Activated CD4-positive, CD25-positive, alpha-beta regulatory T cell treated with anti-CD3 and anti-CD28 coated beads, Interleukin-2, amount 50 U/mL, for 24 hours (primary cell): ENCODE measurements around the gene TAF5L.

Experiments used
- ATAC-seq, 2 donors: fragments of 150-1000 bp; cut with Tn5 transposase; one replicate each; pipeline ENCODE4 v1.10.0; 2021; ENCODE audit warnings: mild to moderate bottlenecking in 1 of 2, moderate library complexity in 1 of 2

TAF5L gene

DNA sequence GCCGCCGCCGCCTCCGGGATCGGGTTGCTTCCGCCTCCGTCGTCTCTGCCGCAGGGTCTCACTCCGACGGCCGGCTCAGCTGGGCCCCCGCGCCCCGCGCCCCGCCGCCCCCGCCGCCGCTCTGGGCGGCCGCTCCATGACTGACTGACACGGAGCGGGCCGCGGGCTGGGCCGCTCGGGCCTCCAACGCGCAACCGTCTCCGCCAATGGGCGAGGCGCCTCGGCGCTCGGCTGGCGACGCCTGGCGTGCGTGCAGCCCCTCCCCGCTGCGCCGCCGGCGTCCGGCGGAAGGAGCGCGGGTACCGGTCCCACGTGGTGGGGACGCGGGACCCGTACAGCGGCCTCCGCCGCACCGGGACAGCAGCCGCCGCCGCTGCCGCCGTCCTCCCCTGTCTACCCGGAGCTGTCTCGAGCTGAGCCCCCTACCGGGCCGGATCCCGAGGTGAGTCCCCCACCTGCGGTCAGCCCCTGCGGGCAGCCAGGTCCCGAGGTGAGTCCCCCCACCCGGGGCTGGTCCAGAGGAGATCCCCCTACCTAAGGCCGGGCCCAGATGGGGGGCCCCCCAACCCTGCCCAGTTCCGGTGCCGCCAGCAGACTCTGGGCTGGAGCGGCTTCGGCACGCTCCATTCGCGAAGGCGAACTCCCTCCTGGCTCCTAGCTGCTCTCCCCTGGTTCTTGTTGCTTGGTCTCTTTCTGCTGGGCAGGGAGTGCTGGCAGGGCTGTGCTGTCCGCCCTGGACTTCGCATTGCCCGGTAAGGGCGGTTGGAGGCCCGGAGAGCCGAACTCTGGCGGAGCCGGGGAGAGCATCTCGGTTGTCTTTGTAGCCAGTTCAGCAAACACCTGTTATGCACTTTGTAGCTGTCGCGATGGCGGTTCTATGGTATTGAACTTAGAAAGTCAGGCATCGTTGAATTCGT is at the start of gene TAF5L, which contains the start of gene URB2:
TSS of gene TAF5L (minus strand) at position 208 of the 917 bp plus-strand sequence. CDS start 11,640 bp downstream, outside the sequence.
TSS of gene URB2 (plus strand) at position 333 of the 917 bp plus-strand sequence. CDS start 1,387 bp downstream, outside the sequence.
- peak; percentile 95 for ATAC-seq

DNA sequence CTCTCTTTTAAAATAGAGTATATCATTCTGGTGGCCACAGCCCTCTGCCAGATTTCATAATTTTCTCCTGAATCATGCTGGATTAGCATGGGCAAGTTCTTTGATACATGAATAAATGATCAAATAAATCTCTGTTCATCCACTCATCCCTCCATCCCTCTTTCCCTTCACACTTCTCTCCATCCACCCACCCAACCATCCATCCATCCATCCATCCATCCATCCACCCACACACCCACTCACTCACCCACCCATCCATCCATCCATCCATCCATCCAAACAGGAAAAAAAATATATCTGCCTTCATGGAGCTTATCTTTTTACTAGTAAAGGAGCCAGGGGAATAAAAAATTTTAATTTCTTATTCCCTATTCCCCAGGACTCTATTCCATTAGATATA is 49.5 kb upstream of the TAF5L start:
- ATAC-seq, result no peak

DNA sequence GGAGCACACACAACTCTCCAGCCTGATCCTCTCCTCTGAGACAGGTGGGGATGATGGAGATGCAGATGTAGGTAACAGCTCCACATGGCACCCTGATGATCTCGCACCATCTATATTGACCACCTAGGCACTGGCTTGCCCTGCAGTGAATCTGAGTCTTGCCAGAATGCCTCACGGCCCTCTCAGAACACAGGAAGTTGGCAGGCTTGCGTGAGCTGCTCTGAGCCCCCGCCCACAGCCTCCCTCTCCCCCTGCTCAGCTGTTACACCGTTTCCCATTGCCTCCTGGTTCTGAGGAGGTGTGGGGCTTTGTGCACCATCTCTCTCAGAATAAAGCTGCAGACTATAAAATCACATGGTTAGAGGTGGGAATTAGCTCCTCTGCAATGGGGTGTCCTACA is 48.1 kb upstream of the TAF5L start:
- no peak for ATAC-seq

DNA sequence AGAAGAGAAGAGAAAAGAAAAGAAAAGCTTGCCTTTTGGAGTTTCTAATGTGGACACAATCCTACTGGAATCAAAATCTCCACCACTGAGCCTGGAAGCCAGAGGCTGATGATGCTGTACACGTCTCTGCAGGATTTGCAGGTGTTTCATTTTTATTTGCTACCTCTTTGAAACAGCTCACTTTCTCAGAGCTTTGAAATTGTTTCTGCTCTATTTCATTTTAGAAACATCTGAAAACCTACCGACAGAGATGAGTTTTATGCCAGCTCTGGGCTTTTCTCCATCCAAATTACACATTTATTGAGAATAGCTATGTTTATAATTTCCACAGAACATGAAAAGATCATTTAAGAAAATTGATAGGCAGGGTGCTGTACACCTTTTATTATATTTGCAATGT is 46.3 kb upstream of the TAF5L start:
- no peak for ATAC-seq

DNA sequence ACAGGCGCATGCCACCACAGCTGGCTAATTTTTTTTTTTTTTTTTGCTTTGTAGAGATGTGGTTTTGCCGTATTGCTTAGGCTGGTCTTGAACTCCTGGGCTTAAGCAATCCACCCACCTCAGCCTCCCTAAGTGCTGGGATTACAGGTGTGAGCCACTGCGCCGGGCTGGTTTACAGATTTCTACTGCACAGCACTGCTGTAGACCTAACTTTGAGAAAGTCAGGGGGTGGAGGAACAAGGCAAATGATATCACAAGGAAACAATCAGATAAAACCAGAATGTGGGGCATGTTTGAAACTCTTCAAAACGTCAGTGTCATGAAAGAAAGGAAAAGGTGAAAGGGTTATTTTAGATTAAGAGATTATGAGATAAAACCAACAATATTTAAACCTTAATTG is 45.4 kb upstream of the TAF5L start:
- ATAC-seq, result no peak

DNA sequence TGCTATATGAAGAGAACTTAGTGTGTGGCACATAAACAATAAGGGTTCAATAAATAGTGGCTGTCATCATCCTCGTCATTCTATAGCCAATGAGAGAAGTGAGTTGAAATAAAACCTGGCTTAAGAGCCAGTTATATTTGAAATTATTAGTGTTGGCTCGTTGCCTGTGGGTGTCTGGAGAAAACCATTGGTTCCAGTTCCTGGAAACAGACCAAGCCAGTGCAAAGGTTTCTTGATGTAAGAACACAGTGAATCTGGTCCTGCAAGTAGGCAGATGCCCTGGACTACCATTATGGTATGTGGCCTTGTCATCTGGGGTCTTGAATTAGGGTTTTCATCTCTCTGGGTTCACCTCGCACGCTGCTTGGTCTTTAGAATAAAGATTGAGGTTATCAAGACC is 43.4 kb upstream of the TAF5L start:
- ATAC-seq, result no peak

DNA sequence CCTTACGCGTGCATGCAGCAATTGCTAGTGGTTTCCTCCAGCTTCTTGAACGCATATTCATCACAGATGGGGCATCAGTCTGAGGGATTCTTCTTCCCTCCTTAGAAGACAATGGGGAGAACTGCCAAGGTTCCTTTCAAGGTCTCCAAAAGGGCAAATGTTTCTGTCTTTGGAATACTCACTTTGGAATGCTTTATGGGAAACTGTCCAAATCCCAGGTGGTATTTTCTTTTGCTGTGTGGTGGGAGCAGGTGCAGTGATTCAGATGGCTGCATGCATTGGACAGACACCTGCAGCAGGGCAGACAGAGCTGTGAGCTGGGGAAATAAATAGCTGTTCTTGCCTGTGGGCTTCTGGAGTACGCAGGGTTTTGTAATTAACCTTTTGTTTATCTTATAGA is 40.7 kb upstream of the TAF5L start:
- no peak for ATAC-seq

DNA sequence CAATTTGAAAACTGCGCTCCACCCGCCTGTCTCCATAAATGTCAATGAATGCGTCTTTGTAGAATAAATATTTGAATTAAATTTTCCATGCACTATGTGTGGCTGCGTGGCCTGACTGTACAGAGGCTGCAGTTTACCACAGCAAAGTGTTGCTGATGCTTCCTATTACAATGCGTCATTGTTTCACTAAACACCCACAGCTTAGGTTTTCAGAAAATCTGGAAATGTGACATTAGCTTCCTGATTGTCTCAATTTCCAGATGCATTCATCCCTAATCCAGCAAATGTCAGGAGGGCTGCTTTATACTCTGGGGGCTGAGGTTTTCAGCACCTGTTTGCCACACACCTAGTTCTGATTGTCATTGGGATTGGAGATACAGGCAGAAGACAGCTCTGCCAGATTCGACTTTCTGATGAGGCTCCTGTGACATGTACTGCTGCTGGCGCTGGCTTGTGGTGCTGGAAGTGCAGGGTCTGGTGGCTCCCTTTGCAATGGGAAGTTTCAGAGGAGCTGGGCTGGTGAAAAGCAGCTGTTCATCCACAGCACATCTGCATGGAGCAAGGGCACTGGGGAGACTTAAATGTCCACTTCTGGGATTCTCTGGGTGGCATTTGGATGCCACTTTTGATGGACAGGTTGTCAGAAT is 40.1 kb upstream of the TAF5L start:
- no peak for ATAC-seq

DNA sequence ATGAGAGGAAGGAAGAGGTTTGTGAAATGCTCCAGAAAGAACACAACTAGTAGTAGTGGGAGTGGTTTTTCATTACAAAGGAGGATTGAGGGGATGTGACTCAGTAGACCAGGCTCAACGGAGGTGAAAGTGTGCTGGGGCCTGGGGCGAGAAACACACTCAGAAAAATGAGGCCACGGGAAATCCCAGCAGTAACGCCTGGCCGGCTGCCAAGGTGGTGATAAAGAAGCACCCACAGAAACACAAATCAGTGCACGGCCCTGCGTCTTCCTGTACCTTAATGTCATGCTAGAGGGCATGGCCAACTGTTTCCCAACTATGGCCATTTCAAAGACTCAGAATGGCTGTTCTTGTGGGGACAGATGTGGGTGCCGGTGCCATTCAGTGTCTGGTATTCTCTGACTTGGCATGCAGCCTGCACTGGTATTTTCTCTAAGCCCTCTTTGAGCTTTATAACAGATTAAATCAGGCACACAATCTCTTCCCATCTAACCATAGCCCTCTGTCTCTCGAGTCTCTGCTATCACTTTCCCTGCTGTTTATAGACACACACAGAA is 38.3 kb upstream of the TAF5L start:
- peak; percentile 80 to 91 for ATAC-seq

DNA sequence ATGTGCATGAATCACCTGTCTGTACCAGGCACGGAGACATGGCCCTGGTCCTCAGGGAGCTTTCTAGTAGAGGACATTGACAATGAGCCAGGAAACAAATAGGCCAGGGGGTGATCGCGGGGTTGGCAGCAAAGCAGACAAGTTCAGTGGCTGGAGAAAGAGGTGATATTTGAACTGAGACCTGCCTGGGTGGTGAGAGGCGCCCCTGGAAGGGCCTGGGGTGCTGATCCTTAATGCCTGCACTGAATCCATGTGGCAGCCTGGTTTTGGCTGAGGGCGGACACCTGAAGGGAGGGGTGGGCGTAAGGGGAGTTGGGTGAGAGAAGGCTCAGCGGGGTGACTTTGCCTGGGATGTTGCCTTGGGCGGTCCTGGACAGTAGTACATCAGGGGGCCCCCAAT is 36.0 kb upstream of the TAF5L start:
- no peak for ATAC-seq

DNA sequence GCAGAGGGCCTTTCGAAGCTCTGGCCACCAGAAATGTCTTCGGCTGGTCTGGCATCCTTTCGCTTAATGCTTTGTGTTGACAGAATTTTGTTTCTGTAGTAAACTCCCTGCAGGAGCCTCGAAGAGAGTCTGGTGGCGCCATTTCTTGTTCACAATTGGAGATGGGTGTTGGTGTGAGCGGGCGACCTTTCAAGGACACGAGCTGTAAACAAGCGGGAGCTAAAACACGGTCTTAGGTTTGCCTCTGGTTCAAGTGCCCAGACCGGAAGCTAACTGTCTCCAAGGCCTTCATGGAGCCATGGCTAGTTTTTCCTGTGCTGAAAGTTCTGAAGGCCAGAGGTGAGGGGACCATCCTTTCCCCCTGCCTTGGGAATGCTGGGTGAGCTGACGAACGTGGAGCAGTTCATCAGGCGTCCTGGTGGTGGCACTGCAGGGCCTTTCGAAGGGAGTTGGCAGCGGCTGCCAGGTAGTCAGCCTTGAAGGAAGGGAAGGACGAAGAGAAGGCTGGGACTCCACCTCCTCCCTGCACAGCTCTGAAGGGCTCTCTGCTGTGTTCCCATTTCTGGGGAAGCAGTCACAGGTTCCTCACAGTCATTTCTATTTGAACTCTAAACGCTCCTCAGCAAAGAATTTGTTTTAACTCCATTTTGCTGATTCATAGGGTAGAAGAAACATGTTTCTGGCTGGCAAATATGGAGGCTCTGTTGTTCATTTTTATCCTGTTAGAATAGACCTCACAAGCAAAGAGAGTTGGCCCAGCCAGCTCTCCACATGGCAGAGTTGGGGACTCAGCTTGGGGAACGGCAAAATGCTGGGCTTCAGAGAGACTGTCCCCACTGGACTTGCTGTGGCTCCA is 35.3 kb upstream of the TAF5L start:
- ATAC-seq, result peak; percentile 25 to 51

DNA sequence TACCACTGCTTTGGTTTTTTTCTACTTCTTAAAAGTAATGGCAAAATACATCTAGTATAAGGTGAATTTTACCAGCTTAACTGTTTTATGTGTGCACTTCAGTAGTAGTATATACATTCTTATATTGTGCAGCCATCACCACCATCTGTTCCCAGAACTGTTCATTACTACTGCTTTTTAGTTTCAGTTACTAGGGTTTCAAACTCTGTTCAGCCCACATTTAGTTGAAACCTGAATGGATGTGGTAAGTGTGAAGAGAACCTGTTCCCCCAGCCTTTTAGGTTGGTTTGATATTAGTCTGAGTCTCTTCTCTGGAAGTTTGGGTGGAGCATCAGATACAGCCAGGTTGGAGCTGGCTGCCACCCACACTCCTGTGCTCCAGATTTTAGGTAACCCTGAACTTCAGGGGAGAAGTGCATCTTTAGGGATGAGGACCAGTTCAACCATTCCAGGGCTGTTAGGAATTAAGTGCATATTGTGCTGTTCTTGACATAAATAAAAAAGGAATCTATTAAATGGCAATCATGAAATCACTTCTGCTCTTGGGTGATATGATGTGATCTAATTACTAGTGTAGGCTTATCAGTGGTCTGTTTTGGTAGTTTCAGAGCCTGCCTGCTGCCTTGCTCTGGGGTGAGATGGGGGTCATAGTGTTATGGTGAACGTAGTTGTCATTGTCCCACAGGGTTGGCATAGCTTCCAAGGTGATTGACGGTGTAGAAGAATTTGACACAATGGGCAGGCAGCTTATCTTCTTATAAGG is 32.3 kb upstream of the TAF5L start:
- no peak for ATAC-seq

DNA sequence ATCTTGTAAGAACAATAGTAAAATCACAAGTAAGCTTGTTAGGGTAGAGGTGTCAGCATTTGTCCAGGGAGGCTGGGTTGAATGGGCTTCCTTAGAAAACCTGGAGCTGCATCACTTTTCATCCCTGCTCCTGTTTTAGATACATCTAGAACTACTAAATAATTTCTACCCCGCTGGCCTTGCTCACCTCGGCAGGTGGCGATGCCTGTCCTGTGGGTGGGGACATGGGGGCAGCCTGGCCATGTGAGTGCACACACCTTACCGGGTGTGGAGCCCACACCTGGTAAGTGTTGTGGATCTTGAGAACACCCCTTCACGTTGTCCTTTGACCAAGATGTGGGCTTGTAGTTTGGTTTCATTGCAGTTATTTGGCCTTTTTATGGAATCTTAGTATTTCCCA is 29.9 kb upstream of the TAF5L start:
- no peak for ATAC-seq

DNA sequence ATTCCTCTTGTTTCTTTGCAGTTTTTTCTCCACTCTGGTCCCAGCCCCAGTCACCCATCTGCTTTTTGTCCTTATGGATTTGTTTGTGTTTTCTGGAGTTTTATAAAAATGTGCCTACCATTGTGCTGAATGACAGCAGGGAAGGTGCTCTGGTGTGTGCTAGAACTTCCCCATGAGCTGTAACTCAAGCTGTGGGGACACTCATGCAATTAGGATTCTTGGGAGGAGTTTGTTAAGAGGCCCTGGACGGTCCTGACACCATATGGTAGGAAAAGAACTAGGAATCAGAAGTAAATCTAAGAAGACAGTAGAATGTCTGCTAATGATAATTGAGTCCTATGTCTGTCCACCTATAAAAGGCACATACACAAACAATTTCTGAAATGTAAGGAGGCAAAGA is 27.5 kb upstream of the TAF5L start:
- no peak for ATAC-seq

DNA sequence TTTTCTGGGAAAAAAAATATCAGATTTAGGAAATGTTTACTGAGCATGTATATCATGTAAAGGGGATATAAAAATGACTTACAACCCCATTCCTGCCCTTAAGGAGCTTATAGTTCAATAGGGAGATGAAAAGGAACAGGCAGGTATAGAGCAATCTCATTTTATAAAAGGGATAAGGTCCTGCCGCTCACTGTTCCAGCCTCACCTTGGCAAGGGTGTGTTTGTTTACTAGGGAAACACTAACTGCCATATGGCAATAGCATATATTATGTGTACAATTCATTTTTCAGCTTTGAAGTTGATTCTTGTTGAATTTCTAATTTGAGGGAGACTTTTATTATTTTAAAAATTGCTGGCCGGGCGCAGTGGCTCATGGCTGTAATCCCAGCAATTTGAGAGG is 25.6 kb upstream of the TAF5L start:
- ATAC-seq, result no peak

DNA sequence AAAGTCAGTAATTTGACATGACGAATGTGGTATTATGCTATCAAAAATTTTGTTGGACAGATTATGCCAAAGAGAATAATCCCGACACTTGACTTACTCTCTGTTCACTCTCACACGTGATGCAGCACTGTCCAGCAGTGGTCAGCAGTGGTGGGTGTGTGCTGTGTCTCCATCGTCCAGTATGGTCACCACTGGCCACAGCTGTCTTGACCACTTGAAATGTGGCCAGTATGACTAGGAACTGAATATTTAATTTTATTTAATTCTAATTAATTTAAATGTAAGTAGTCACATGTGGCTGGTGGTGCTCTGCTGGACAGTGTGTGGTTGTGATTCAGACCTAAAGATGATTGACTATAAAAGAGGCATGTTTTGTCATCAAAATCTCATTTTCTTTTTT is 24.1 kb upstream of the TAF5L start:
- ATAC-seq, result no peak

DNA sequence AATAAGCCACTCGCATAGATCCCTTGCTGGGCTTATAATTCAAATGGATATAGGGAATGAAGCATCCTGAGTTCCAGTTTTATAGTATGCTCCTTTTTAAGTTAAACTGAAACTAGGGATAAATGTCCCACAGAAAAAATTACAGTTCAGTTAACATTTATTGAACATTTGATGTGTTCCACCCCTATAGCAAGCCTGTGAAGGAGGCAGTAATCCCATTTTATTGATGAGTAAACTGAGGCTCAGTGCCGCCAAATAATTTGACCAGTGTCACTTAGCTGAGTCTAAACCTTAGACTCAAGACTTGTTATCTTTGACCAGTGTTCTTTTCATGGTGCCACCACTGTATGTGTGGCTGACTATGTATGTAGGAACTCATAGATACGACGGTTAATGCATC is 22.5 kb upstream of the TAF5L start:
- ATAC-seq, result no peak

DNA sequence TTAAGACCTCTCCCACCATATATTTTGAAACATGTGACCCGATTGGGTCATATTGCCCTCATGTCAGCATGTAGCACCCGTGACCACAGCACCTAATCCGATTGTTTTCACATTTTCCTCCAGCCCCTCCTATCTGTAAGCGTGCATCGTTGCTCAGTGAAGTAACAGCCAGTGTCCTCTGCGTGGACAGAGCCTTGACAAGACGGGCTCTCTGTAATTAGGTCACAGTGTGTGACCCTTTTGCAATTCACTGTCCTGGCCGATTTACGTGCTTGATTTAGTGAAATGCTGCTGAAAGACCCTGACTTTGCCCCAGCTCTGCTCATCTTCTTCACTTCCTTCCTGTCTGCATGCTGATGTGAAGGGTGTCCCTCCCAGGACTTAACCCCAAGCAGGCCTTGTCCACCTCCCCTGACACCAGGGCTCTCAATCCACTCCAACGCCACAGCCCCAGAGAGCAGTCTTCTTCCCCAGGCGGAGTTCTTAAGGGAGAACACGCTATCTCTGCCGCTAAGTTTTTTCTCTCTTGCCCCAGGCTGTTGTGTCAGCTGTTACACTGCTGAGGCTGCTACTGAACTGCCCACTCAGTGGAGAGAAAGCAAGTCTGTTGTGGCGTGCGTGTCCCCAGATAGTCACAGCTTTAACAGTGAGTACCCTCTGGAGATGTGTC is 19.5 kb upstream of the TAF5L start:
- no peak for ATAC-seq

DNA sequence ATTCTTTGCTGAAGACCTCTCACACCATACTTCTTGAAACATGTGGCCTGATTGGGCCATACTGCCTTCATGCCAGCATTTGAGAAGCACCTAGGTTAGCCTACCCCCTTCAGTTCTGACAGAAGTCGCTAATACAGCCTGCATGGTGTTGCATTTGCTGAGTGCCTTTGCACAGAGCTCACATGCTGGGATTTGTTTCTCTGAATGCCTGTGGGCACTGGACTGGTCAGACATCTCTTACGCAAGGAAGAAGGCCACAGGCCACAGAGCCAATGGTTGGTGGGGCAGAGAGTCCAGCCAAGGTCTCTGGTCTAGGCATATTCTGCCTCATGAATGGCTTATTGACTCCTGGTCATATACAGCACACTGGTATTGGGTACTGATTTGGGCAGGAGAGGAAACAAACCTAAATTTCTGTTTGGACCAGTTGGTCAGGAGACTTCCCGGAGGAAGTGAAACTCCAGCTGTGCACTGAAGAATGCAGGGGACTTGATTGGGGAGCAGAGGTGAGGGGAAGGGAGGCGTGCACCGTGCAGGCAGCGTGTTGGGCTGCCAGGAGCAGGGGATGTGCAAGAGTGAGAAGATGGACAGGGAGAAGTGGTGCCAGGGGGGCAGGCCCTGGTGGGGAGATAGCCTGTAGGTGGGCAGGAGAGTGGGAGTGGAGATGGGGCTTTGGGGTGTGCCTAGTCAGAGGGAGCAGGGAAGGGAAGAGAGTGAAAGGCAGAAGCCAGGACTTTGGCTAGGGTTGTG is 18.2 kb upstream of the TAF5L start:
- no peak for ATAC-seq

DNA sequence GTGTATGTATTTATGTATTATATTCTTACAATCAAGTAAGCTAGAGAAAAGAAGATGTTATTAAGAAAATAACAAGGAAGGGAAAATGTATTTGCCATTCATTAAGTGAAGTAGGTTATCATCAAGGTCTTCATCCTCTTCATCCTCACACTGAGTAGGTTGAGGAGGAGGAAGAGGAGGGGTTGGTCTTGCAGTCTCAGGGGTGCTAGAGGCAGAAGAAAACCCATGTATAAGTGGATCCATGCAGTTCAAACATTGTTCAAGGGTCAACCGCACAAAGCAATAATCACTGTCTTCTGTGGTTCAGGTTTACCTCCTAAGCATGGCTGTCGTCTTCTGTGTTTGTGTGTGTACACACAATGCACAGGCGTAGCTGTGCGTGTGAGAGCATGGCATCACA is 17.0 kb upstream of the TAF5L start:
- ATAC-seq, result no peak

DNA sequence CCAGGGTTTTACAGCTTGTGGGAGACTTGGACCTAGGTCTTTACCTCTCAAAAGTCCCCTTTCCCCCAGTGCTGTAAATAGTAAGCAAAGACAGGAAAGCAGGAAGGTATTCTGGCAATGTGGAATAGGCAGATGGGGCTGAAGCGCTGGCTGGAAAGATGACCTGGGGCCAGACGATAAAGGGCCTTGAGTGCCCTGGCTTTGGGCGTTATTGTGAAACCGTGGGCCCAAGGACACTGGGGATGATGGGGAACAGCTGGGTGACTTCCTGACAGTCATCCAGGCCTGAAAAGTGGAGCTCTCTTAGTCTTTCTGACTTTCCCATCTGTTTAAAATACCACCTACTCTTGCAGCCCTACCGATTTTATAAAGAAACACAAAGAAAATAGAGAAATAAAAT is 16.5 kb upstream of the TAF5L start:
- no peak for ATAC-seq
